NCI-H82 treated with DMSO at 0.1 percent for 48 hours (cell line): Measurements from ENCODE around the gene LRRC40.
"Not testable (repeated sequence)": the region's sequence is repeated elsewhere in the genome, so short reads cannot be mapped to it uniquely, and the experiment has no call there.

ENCODE experiments used
- DNase-seq: peaks from one replicate; lab custom pipeline; 2025; ENCODE audit not compliant: unreplicated experiment; lab: John Stamatoyannopoulos, UW

The LRRC40 gene

DNA sequence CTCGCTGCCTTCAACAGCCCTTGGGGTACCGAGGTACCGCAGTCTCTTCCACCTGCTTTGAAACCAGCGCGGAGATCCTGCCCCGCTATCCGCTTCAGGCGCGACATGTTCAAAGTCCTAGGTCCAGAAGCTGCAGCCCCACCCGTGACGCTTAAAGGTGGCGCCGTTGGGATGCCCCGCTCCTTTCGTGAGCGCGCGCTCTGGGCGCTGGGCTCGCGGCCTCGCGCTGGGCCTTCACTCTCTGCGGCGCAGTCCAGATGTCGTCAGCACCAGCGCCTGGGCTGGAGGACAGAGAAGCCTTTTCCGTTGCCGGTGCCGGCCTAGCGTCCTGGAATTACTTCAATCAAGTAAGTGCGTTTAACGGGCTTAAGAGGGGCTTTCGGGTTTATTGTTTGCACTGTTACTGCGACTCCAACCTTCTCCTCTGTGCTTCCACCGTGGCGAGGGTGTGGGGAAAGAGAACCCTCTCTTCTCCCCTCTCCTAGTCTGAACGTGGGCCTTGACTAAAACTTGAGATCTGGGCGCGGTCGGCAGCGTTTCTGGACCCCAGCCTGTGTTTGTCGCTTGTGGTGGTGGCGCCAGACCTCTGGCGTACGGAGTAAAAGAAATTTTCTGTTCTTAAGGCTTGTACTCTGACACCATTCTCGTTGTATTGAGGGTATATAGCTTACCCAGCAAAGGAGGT, at the start of gene LRRC40:
TSS of gene LRRC40 (minus strand) at position 146 of the 685 bp plus-strand sequence. CDS start at position 107, 39 bp downstream.
- peak; percentile 82 for DNase-seq

DNA sequence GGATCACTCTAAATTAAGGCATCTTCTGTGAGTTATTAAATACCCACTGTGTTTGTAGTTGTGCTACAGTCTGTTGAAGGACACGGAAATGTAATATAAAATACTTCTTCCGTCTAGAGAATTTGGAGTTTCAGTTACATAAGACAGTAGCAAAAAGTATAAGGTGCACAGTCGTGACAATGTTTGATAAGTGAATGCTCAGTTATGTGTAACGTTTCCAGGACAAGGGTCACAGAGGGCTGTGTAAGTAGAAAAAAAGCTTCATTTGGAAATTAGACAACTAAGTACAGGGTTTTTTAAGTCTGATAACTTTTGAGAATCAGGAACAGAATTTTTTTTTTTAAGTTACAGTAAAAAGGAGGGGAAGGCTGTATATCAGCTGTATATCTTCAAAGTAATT, 43.4 kb upstream of the LRRC40 start:
- no peak for DNase-seq

DNA sequence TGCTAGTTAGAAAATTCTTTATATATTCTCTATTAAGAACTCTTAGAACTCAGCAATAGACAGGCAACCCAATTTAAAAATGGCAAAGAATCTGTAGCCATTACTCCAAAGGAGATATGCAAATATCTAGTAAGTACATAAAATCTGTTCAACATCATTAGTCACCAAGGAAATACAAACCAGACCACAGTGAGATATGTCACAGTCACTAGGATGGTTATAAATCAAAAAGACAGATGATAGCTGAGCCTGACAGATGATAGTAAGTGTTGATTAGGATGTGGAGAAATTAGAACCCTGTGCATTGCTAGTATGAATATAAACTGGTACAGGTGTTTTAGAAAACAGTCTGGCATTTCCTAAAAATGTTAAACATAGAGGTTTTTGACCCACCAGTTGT, 42.4 kb upstream of the LRRC40 start:
- DNase-seq, result no peak

DNA sequence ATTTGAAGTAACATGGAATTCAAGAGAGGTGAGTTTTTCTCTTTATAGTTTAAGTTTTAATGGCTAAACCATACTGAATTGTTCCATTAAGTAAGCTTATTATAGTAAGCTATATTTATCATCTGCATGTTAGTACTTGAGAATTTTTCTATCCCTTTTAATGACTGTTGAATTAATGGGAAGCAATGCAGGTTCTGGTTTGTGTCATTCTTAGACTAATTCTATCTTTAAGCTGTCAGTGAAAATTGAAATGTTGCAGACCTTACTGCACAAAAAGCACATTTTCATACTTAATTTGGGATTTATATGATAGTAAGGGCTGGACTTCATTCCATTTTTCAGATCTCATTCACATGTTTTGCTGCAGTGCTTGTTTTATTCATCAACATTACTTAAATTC, 41.7 kb upstream of the LRRC40 start:
- no peak for DNase-seq

DNA sequence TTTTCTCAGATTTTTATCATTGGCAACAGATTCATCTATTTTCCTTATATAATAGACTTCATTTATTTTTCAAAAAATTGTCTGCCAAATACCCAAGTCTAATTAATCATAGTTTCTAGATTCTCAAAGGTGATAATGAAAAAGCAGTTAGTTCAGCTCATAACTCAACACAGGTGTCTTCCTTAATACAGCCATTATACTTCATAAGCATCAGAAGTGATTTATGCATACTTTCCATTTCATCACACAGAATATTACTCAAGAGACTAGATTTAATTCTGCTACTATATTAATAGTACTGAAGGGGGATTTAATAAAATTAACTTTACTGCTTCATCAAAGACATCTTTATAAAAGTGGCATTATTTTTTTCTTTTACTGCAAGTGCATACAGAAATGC, 34.6 kb upstream of the LRRC40 start:
- no peak for DNase-seq

DNA sequence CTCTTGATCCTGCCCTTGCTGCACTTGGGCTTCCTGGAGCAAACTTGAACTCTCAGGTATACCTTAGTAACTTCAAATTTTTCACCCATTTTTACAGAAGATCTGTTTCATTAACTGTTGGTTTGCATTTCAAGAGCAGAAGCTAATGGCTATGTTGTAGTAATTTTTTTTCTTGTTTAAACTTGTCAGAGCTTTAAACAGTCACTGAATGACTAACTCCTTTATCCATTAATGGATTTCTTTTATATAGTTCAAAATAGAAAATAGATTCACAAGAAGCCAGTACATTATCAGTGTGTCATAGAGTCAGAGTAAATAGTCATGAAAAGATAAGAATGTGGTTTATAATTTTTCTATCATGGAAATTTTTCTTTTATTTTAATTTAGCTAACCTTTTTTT, 29.4 kb upstream of the LRRC40 start:
- no peak for DNase-seq

DNA sequence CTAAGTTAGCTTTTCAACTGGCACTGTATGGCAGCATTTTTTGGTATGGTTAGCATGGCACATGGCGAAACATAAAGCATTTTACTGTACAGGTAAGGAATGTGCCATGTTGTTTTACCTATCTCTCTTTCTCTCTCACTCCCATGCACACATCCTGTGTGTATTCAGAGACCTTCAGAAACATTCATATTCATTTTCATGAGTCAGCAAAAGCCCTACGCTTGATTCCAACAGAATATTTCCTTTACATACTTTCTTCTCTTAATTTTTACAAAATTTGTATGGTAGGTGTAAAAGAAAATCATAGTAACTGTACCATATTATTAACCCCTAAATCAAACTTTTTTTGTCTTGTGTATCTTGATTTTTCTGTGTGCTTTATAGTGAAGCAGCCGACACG, 26.1 kb upstream of the LRRC40 start:
- no peak for DNase-seq

DNA sequence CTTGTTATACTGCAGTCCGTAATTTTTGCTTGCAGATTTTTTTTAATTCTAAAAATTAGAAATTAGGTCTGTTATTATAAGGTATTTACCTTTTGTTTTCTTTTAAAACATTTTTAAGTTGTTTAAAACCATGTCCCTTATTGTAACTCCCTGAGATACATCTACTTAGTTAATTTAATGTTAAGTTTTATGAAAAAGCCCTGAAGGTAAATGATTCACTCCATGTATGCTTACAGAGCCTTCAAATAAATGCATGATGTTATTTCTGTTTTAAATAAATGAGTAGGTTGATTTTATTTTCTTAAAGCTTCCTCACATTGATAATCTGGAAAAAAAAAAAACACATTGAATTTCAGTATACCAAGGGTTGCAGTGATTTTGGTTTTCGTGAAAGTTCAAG, 23.3 kb upstream of the LRRC40 start:
- DNase-seq, result no peak

DNA sequence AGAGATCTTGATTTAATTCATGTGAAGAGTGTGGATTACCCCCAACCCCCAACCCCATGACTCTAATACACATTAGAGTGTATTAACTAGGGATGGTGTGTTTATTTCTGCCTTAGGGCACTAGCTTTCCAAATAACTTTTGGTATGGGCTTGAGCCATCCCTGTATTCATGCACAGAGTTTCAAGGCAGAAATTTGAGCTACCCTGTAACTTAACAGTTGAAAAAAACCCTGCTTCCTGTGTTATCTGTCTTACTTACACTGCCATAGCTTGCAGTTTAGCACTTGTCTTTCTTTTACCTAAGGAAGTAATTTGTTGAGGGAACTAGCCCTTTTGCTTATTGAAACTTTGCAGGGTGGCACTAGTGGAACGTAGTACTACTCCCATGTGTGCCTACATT, 22.1 kb upstream of the LRRC40 start:
- DNase-seq, result no peak

DNA sequence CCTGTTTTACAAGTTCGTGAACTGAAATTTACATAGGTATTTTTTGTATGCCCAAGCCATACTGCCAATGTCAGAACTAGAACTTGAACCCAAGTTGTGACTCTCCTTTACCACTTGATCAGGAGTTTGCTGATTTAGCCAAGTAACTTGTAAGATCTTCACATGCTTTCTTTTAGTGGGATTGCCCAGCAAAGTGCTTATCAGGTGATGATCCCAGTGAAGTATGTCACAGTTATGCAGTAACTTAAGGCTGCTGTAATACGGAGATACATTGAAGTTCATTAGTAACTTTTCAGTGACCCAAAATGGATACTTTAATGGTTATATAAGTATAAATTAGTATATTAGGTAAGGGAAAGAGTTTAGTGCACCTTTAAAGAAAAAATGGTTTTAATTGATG, 19.6 kb upstream of the LRRC40 start:
- DNase-seq, result no peak

DNA sequence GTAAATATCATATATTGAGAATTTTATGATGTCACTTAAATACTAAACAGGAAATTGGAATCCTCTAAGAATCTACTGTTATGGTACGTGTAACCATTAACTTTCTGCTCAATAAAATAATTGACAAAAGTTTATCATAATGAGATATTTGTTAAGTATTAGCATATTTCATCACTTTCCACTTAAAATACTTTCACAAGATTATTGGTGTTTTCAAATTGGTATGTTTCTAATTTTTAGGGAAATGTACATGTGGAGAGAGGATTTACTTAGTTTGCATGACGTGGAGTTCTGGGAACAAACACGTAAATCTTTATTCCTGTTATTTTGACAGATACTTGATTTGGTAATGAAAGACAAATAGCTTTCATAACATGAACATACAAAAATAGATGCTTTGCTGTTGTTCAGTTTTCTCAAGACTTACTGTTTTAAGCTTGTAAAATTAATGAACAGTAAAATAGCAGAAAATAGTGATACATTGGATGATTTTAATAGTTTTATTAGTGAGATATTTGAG, 17.4 kb upstream of the LRRC40 start:
- no peak for DNase-seq

DNA sequence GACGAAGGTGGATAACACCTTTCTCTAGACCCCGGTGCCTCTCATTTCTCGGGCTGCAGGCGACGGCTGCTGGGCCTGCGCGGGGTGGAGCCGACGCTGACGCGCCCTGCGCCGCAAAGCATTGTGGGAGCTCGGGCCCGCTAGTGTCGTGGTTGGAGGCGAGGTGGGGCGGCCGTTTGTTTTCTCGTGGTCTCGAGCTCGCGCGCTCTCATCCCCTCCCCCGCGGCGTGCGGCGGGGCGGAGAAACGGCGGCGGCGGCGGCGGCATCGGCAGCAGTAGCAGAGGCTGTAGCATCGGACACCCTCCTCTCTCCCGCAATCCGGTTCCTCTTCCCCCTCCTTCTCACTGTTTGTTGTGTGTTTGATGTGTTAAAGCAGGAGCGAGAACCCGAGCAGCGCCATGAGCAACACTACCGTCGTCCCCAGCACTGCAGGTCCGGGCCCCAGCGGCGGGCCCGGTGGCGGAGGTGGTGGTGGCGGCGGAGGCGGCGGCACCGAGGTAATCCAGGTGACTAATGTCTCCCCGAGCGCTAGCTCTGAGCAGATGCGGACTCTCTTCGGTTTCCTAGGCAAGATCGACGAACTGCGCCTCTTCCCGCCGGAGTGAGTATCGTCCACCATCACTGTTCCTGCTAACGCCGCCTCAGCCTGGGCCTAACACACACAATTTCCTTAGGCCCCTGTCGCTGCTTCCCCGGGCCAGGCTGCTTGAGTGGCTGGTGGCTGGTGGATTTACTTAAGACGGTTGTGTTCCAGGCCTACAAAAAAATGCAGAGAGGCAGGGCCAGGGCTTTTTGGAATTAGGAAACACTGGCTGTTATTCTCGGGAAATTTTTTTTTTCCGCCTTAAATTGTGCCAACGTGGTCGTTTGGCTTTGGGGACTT, 16.1 kb upstream of the LRRC40 start, which contains the start of gene SRSF11:
TSS of gene SRSF11 (plus strand) at position 143 of the 884 bp plus-strand sequence. CDS start at position 400, 257 bp downstream.
- peak; percentile 78 for DNase-seq

DNA sequence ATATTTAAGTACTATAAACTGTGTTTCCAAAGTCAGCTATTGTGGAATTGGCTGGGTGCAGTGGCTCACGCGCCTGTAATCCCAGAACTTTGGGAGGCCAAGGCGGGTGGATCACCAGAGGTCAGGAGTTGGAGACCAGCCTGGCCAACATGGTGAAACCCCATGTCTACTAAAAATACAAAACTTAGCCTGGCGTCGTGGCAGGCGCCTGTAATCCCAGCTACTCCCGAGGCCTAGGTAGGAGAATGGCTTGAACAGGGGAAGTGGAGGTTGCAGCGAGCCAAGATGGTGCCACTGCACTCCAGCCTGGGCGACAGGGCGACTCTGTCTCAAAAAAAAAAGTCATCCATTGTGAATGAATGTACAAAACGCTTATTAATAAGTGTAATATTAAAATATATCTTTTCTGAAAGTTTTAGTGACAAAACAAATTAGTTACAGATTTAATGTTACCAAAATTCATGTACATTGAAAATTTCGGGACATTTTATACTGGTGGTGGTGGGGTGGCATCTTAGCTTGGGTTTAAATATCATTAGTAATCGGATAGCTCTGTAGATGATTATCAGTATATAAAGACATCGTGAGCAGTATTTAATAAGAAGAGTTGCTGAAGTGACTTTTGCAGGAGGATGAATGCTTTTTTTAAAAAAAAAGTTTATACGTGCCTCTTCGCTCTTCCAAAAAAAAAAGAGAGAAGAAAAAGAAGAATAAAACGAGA, 15.3 kb upstream of the LRRC40 start:
- no peak for DNase-seq

DNA sequence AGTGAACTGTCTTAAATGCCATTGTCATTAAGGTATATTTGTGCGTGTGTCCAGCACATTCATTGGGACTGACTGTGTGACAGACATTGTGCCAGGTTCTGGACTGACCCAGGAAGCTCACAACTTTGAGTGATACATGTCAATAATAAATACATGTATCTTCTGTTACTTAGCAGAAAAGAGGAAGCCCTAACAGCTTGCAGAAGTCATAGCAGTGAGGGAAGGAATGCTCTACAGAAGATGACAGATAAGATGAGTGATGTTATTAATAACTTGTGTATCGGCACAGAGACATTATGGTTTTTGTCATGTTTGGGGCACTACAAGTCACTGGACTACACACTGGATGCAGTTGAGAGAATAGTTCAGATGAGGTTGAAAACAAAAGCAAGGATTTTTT, 14.6 kb upstream of the LRRC40 start:
- no peak for DNase-seq

DNA sequence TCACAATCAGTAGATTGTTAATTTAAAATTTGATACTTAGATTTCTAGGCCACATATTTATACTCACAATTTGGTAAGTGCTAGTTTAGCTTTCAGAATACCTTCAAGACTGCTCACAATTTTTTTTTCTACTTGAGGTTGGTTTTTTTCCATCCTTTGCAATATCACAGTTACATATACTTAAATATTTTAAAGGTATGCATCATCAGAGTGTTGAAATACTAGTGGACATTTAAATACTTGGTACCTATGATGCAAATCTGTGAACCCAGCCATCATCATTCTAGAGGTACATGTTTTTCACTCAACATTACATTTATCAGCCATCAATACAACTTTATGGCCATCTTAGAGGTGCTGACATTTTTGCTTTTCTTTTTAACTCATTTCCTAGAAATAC, 6.2 kb upstream of the LRRC40 start:
- no peak for DNase-seq

DNA sequence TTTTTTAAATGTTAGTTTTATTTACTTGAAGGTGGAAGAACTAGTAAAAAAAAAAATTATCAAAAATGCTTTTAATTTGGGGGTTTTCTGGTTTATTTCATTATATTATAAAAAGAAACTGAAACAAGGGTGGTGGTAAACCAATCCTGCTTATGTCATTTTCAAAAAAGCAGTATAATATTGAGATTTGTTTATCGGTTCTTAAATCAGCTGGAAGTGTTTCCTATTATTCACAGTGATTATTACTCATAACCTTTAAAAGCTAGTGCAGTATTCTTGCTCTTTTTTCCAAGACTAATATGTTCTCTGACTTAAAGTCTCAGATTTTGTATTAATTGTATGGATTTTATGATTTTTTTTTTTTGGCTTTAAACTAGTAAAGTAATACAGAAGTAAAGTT, 5.4 kb upstream of the LRRC40 start:
- DNase-seq, result no peak

DNA sequence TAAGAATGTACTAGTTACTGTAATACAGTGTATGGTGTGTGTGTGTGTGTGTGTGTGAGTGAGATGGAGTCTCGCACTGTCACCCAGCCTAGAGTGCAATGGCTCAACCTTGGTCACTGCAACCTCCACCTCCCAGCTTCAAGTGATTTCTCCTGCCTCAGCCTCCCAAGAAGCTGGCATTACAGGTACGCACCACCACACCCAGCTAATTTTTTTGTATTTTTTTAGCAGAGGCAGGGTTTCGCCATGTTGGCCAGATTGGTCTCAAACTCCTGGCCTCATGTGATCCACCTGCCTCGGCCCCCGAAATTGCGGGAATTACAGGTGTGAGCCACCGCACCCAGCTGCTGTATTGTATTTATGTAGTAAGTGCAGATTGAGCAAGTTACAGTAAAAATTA, 2.9 kb upstream of the LRRC40 start:
- no peak for DNase-seq

DNA sequence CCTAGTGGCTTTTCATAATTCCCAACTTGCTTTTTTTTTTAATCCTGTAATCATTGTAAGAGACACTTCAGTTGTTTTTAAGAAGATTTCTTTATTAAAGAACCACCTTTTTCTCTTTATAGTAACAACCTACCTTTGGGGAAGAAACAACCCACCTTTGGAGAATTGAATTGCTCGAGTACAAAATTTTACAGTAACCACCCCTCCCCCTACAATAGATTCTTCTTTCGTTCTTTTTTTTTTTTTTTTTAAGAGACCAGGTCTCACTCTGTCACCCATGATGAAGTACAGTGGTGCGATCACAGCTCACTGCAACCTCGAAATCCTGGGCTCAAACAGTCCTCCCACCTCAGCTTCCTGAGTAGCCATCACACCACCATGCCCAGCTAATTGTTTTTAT, 2.1 kb upstream of the LRRC40 start:
- DNase-seq, result no peak

DNA sequence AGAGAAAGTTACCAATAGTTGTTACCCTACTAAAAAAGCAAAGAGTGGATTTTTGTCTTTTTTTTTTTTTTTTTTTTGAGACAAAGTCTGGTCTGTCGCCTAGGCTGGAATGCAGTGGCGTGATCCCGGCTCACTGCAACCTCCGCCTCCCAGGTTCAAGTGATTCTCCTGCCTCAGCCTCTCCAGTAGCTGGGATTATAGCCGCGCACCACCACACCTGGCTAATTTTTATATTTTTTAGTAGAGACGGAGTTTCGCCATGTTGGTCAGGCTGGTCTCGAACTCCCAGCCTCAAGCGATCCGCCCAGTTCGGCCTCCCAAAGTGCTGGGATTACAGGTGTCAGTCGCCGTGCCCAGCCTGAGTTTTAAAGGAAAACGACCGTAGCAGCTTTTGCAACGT, 1.5 kb upstream of the LRRC40 start:
- DNase-seq, result not testable (repeated sequence)

DNA sequence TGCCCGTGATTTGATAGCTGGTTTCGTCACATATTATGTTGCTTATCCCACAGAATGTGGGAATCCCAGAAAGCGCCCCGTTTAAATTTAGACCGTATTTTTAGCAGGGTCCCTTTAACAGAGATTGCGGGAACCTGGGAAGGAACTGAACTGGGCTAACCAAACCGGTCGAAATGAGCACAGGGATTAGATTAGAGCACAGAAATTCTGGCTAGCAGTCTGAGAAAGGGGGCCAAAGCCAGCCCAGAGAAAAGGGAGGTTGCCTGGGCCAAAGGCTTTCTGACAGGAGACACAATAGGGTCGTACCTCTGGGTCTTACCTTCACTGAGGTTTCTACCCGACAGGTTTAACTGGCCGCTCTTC, 327 bp downstream of the LRRC40 start:
- DNase-seq, result no peak

DNA sequence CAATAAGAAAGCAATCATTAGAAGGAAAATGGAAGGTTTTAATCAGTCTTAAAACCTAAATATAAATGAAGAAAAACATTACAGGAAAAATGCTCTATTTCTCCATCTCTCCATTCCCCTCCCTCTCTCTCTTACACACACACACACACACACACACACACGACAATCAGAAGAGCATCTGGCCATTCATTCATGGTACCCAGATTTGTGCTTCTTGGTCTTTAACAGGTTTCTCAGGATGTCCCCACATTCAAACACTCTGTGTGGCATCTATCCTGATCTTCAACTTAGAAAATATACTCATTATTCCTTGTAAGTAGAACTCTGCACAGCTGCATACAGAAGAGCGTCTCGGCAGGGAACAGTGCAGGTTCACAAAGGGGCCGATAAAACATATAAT, 779 bp downstream of the LRRC40 start:
- no peak for DNase-seq

DNA sequence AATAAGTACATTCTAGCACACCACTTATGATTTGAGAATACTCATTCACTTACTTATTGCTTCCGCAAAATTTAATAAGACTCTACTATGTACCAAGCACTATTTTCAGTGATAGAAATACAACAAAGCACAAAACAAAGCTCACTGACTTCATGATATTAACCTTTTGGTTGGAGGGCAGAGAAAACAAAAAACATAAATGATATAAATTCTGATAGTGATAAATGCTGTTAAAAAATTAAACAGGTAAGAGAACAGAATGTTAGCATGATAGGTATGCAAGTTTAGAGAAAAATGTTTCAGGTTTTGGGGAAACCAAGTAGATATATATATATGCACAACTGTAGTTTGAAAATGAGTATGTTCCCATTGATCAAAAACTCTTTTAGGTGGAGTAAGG, 1.2 kb downstream of the LRRC40 start:
- no peak for DNase-seq
